KG1 (cell line): ENCODE measurements around the gene TMEM235.
"Not testable (repeated sequence)": the region's sequence is repeated elsewhere in the genome, so short reads cannot be mapped to it uniquely, and the experiment has no call there.

Source experiments
- DNase-seq: peaks from one replicate; lab custom pipeline; 2025; lab: John Stamatoyannopoulos, UW

TMEM235 gene

GRCh38 chr17:78219396-78220150 is 11.9 kb upstream of the TMEM235 start:
- DNase-seq, result no peak

DNA sequence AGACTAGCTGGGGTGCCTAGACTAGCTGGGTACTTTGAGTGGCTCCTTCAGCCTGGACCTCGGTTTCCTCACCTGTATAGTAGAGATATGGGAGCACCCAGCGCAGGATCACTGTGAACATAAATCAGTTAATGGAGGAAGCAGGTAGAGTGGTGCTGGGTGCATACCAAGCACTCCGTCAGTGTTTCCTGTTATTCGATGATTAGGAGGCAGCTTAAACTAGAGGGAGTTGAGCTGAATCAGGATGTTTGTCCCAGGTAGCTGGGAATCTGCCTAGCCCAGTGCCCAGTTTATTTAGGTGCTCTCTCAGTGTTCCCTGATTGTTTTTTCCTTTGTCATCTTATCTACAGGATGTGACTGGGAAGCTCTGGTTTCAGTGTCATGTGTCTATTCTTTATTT is 8.4 kb upstream of the TMEM235 start:
- DNase-seq, result no peak

GRCh38 chr17:78223765-78224164 is 7.7 kb upstream of the TMEM235 start:
- DNase-seq, result no peak

- DNase-seq, result no peak
Measured at GRCh38 chr17:78224231-78225087, 7.0 kb upstream of the TMEM235 start.

- no peak for DNase-seq
Measured at GRCh38 chr17:78225088-78225865, 6.2 kb upstream of the TMEM235 start.

DNA sequence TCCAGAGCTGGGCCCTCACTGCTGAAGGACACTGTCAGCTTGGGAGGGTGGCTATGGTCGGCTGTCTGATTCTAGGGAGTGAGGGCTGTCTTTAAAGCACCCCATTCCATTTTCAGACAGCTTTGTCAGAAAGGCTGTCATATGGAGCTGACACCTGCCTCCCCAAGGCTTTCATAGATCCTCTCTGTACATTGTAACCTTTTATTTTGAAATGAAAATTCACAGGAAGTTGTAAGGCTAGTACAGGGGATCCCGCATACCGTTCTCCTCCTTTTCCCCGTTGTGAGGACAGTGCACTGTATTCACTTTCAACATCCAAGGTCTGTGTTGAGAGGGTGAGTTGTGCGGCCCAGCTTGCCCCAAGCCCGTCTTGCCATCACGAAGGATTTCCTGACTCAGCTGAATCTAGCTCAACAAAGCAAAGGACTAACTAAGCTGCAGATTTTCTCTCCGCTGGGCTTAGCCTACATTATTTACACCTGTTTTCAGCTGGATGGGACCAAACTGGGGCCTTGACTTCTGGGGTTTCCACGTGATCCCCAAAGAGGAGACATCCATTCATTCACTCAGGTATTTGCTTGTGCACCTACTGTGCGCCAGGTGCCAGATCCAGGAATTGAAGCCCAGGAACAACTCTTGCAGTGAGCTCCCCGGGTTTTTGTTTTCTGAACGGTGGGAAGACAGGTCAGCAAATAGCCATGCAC is 5.2 kb upstream of the TMEM235 start:
- no peak for DNase-seq

- no peak for DNase-seq
Measured at GRCh38 chr17:78226759-78227454, 4.5 kb upstream of the TMEM235 start.

GRCh38 chr17:78227455-78227916 is 3.9 kb upstream of the TMEM235 start:
- no peak for DNase-seq

- no peak for DNase-seq
Measured at GRCh38 chr17:78228176-78228575, 3.3 kb upstream of the TMEM235 start.

DNA sequence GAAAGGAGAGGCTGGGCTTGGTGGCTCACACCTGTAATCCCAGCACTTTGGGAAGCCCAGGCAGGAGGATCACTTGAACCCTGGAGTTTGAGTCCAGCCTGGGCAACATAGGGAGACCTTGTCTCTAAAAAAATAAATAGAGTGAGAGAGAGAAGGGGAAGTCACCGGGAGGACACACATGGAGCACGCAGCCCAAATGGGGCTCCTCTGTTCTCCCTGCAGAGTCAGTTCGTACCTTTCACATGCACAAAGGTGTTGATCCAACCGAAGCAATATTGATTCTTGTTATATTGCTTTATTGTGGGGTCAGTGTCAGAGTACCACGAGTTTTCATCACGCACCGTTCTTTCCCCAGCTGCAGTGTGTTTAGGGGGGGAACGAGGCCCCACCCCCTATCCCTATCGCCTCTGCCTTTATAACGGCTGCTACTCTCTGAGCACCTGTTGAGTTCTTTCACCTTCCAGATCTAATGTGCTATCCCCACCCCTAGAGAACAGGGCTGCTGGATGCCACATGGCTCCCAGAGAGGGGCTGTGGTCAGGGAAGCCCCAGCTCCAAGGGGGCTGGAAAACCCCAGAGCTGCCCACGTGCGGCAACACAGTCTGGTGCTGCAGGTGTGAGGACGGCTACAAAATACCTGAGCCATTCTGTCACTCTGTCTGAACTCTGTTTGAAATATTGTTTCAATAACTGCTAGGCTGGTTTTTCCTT is 1.0 kb upstream of the TMEM235 start:
- no peak for DNase-seq

- DNase-seq, result no peak
Measured at GRCh38 chr17:78231991-78232858, 794 bp downstream of the TMEM235 start.

GRCh38 chr17:78232859-78233173 is 1.4 kb downstream of the TMEM235 start:
- DNase-seq, result no peak

DNA sequence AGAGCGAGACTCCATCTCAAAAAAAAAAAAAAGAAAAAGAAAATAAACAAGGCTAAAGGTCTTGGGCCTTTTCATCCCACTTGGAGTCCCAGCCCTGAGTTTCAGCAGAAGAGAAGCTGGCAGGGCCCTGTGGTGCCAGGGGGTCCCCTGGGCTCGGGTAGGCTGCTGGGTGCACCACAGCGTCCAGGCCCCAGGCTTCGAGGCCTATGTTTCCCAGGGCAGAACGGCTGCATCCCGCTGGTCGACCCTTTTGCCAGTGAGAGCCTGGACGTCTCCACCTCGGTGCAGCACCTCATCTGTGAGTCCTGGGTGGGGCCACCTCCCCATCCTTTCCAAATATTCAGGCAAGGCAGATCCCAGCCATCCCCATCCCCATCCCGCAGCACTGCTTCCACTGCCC is 2.2 kb downstream of the TMEM235 start:
- DNase-seq, result no peak

DNA sequence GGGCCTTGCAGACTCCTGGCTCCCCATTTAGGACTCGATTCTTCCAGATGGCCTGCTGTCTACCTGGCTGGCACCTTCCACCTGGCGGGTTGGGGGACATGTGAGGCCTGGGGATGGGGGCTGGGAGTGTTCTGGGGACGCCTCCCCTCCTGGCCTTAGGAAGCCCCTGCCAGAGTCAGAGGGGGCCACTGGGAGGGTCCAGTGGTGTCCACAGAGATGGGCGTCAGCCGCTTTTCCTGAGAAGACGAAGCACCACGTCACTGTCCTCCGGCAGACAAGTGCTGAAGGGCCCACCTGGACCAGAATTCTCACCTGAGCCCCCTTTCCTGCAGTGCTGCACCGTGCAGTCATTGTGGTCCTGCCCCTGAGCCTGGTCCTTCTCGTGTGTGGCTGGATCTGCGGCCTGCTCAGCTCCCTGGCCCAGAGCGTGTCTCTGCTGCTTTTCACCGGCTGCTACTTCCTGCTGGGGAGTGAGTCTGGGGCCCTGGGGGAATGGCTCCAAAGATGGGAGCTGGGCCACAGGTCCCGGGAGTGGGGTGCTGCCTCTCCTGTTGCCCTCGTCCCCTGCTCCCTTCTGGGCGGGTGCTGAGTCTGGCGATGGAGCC is 2.9 kb downstream of the TMEM235 start:
- DNase-seq, result no peak

- not testable (repeated sequence) for DNase-seq
Measured at GRCh38 chr17:78235022-78235421, 3.6 kb downstream of the TMEM235 start.

DNA sequence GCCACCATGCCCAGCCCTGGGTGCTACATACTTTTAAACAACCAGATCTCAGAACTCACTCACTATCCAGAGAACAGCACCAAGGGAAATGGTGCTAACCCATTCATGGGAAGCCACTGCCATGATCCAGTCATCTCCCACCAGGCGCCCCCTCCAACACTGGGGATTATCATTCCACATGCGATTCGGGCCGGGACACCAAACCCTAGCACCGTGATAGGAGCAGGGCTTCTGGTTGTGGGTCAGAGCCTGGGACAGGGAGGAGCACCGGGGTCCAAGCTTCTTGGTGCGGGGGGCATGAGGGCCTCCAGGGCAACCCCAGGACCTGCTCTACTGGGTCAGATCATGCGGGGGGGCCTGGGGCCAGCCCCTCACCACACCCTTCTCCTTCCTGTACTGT is 4.5 kb downstream of the TMEM235 start:
- no peak for DNase-seq

DNA sequence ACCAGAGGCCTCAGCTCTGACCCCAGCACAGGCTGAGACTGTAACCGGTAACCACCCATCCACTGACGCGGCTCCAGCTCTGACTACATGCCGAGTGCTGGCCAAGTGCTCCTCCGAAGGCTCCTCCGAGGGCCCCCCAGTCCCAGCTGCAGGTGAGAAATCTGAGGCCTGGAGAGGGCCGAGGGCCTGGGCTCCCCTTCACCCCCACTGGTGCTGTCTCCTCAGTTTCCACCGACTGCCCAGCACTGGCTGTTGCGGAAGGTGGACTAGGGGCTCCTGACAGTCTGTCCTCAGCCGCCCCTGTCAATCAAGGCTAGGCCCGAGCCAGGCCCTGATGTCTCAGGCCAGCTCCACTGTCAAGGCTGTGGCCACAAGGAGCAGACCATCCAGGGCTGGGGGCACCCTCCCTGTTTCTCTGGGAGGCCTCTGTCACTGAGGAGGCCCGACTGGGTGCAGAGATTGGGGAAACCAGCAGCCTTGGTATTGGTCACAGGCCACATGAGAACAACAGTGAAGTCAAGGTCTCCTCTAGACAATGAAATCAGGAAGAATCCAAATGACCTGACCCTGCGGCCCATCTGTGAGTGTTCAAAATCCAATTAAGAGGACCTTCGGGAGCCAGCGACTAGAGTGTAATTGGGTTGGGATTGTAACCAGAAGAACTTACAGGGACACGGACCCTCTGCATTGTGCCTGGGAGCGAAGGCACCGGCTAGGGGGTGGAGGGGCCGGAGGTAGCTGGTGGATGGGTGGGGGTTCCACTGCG is 5.1 kb downstream of the TMEM235 start:
- no peak for DNase-seq

GRCh38 chr17:78237401-78238012 is 6.1 kb downstream of the TMEM235 start:
- no peak for DNase-seq
